ENCODE measurements around the gene MCF2L2. TPM values are rescaled to one million over a fixed set of nuclear protein-coding genes. Genes with fewer than 3 reads are reported as not detected.
A peak's percentile ranks its signal among the peaks of the same experiment; 100 is the strongest.

MCF2L2 gene
- total and polyA plus RNA-seq, 2 donors (not counting 3 experiments of a cell fraction or from before 2014, with no cell fraction given): 0.15 to 1.1 TPM

- Histone ChIP-seq H3K9ac (replicated peaks; ENCODE audit: extremely low read depth, insufficient read depth, low read length) (peak overlapping the region; percentile 81), H3K79me2 (ENCODE audit: control insufficient read depth, insufficient read depth, low read length) (peaks cover 32% of the 10 kb centered on the region), H3K27ac (ENCODE audit: insufficient read depth, low read depth, low read length) (peak overlapping the region; percentile 54), H3K36me3 (ENCODE audit: control insufficient read depth in 2 of 2, extremely low read depth in 1 of 2, insufficient read depth in 2 of 2, low read length in 2 of 2) (no peaks in the 10 kb centered on the region), H3K27me3 (ENCODE audit: control insufficient read depth in 2 of 2, insufficient read depth in 2 of 2, low read length in 2 of 2) (no peaks in the 10 kb centered on the region), H3K4me3 (replicated peaks in 1 of 3; ENCODE audit: insufficient read depth in 1 of 3, low read depth in 1 of 3, low read length in 3 of 3) (peak overlapping the region; percentile 40 to 75 (median 62)), H3K9me1 (replicated peaks; ENCODE audit: control insufficient read depth, extremely low read depth, insufficient read depth, low read length) (no peaks in the 10 kb centered on the region), H3K4me2 (ENCODE audit: insufficient read depth, low read length) (peak overlapping the region; percentile 74), H3K4me1 (ENCODE audit: control insufficient read depth, extremely low read depth, insufficient read depth, low read length) (peaks cover 13% of the 10 kb centered on the region), H3K9me3 (replicated peaks; ENCODE audit: control insufficient read depth, insufficient read depth, low read length) (no peaks in the 10 kb centered on the region), H4K20me1 (replicated peaks; ENCODE audit: control insufficient read depth, extremely low read depth, insufficient read depth, low read length) (no peaks in the 10 kb centered on the region), H2AFZ (ENCODE audit: low read depth, low read length) (peak overlapping the region; percentile 92)
- BruUV-seq (replicated peaks): TSS peak; percentile 62
- POLR2A ChIA-PET: interaction anchor here (0.7 kb wide), 1 partner anchor 69 kb away, joined by 3 read pairs; no protein-coding TSS in a partner anchor
- TF ChIP-seq, protein P1, sequence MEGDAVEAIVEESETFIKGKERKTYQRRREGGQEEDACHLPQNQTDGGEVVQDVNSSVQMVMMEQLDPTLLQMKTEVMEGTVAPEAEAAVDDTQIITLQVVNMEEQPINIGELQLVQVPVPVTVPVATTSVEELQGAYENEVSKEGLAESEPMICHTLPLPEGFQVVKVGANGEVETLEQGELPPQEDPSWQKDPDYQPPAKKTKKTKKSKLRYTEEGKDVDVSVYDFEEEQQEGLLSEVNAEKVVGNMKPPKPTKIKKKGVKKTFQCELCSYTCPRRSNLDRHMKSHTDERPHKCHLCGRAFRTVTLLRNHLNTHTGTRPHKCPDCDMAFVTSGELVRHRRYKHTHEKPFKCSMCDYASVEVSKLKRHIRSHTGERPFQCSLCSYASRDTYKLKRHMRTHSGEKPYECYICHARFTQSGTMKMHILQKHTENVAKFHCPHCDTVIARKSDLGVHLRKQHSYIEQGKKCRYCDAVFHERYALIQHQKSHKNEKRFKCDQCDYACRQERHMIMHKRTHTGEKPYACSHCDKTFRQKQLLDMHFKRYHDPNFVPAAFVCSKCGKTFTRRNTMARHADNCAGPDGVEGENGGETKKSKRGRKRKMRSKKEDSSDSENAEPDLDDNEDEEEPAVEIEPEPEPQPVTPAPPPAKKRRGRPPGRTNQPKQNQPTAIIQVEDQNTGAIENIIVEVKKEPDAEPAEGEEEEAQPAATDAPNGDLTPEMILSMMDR (IDR thresholded peaks at IDR 0.05; ENCODE audit: extremely low read depth in 1 of 2, insufficient read depth in 1 of 2, low read depth in 1 of 2, low read length in 2 of 2): peak in 1 of 2 donors; percentile 1
- no peak for TF ChIP-seq FOS (IDR thresholded peaks at IDR 0.05; ENCODE audit: borderline replicate concordance, insufficient read depth, low read length)
- CTCF ChIA-PET: interaction anchor here (0.8 to 5.4 kb wide), 14 partner anchors 8 to 130 kb away, joined by 3 to 41 read pairs (median 5); no protein-coding TSS in a partner anchor
- FAIRE-seq: peak; percentile 68
- DNase-seq (ENCODE audit: low read depth, low spot score): peak; percentile 71
- intact Hi-C loops (cut with micrococcal nuclease) (loop anchor here (1.0 to 2.0 kb wide), 5 partner anchors 31 to 131 kb away; no protein-coding TSS in a partner anchor), dilution Hi-C loops (cut with MboI; ENCODE audit: extremely low pct_ligation_motif_present, low sequenced_read_pairs) (no loop called here)
These were observed 174.6 kb downstream of the MCF2L2 start for GRCh38 chr3:183253528-183254486.
